NOMO-1 (cell line): ENCODE measurements around the gene NAP1L1.

Experiments used
- DNase-seq, 2 experiments: peaks; one replicate each; lab custom pipeline; 2025; ENCODE audit not compliant: unreplicated experiment in 2 of 2; lab: John Stamatoyannopoulos, UW

Gene NAP1L1

DNA sequence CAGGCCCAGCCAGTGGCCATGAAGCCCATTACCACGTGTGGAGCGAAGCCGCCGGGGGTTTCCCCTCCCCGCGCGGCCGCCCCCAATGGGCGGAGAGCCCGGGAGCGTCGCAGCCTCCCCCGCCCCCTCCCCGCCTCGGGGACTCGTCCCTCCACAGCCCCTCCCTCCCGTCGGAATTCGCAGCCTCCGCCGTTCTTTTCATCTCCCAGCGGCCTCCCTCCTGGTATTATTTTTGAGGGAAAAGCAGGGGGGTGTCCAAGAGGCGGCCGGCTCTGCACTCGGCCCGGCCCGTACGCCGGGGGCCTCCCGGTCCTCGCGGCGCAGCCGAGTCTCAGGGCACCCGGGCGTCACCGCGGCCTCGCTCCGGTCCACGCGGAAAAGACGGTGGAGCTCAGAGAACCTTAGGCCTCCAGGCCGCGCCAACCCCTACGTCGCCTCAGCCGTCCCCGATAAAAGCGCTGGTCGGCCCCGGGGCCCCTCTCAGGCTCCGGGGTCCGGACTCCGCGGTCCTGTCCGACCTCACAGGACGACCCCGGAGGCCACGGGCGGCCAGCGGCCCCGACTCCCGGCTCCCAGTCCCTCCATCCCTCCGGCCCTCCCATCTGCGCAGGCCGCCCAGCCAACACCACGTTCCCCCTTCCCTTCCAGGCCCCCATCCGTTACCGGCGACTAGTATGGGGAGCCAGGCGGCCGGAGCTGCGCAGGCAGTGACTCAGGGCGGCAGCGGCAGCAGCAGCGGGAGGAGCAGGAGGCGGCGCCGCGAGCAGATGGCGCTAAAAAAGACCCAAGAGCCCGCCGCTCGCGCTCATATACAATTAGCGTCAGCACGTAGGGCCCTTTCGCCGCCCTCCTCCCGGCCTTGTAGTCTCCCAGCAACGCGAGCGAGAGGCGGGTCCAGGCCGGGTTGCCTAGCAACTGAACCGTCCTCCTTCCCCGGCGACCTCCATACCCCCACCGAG is at the start of gene NAP1L1:
TSS of gene NAP1L1 (minus strand) at position 782 of the 959 bp plus-strand sequence. CDS start 10,466 bp downstream, outside the sequence.
- DNase-seq, result peak; percentile 96 to 97

GRCh38 chr12:76127588-76127987 is 43.1 kb upstream of the NAP1L1 start:
- no peak for DNase-seq

GRCh38 chr12:76124456-76124855 is 40.0 kb upstream of the NAP1L1 start:
- no peak for DNase-seq

DNA sequence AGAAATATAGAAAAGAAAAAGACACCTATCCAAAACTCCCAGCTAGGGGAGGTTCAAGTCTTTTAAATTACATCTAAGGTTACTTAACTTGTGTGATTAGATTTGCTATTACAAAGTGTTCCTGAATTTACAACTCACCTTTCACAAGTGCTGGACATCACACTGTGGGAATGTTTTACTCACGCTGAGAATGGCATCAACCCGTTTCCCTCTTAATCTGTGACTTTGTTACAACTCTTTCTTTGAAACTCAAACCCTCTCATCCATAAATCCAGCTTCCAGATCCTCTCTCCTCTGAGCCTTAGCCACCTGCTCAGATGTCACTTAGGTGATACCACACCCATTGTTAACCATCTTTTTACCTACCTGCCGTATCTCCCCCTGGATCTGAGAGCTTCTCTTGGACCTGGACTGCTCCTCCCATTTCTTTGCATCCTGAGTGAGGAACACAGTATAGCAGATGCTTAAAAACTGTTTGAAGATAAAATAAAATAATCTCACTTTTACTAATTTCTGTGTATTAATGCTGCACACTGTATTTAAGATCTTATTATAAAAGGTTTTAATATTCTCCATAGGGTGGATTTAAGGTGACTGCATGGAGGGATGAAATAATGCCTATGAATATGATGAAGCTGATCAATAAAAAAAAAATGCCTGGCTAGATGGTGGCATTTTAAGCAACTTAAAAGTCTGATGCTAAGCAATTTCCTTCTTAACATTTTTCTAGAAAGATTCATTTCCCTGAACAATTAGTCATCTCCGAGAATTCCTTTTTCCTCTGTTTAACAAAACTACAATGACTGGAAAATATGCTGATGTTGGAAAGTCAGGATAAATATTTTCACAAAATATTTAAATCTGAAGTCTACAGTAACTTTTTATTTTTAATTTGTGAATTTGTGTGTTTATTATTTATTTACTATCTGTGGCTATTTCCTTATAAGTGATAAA is 39.1 kb upstream of the NAP1L1 start:
- no peak for DNase-seq

DNA sequence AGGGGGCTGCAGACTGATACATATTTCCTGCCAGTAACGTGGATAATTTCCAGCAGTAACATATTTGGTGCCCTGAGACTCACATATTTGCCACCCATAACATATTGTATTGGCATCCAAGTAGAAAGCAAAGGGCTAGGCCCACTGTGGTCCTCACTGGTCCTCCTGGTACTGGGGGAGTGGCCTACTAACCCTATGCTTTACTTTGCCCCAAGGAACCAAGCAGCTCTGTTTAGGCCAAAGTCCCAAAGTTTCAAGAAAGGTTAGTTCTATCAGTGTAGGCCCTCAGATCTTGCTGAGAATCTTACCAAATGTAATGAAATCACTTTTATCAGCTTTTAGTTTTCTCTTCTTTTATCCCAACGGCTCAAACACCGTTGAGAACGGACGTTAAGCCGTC is 35.4 kb upstream of the NAP1L1 start:
- DNase-seq, result no peak

GRCh38 chr12:76117751-76118150 is 33.3 kb upstream of the NAP1L1 start:
- no peak for DNase-seq

- DNase-seq, result no peak
Measured at GRCh38 chr12:76117067-76117691, 32.7 kb upstream of the NAP1L1 start.

GRCh38 chr12:76113800-76114757 is 29.6 kb upstream of the NAP1L1 start:
- DNase-seq, result no peak

GRCh38 chr12:76111209-76111749 is 26.8 kb upstream of the NAP1L1 start:
- no peak for DNase-seq

DNA sequence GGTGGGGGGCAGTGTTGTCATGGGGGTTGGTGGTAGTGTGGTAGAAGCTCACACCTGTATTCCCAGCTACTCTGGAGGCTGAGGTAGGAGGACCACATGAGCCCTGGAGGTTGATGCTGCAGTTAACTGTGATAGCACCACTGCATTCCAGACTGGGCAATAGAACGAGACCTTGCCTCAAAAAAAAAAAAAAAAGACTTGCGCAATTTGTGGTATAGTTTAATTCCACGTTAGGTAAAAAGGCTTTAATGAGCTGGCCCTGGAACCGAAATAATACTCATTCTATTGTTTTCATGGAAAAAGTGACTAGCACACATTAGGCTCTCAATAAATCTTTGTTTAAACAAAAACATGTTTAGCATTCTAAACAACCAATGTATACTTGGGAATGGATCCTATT is 25.4 kb upstream of the NAP1L1 start:
- no peak for DNase-seq

- no peak for DNase-seq
Measured at GRCh38 chr12:76108356-76108755, 23.9 kb upstream of the NAP1L1 start.

DNA sequence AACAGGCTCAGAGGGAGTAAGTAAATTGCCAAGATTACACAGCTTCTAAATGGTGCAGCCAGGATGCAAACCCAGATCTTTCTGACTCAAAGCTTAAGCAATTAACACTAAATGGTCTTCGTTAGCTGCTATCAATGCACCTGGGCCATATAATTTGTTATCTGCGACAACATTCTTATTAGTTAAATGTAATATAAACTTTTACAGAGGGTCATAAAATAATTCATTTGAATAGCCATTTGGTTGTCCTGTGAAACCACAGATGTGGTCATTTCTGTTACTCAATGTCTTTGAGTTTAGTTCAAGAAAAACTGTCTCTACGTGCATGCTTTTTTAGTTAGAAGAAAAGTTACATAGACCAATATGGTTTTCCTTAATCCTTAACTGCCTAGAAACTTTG is 22.1 kb upstream of the NAP1L1 start:
- DNase-seq, result no peak

DNA sequence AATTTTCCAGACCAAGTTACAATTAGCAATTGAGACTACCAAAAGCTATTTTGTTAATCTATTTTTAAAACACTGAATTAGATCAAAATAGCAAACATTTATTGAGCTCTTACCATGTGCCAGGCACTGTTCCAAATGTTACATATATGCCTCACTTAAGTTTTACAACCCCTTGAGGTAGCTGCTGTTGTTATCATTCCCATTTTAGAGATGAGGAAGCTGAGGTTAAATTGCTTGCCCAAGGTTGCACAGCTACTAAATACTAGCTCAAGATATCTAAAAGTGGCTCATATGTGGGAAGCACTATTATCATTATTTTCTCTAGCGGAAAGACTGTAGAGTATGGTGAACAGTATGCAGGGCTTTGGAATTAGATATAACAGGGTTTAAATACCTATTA is 19.5 kb upstream of the NAP1L1 start:
- DNase-seq, result no peak

- DNase-seq, result no peak
Measured at GRCh38 chr12:76101739-76102385, 17.4 kb upstream of the NAP1L1 start.

DNA sequence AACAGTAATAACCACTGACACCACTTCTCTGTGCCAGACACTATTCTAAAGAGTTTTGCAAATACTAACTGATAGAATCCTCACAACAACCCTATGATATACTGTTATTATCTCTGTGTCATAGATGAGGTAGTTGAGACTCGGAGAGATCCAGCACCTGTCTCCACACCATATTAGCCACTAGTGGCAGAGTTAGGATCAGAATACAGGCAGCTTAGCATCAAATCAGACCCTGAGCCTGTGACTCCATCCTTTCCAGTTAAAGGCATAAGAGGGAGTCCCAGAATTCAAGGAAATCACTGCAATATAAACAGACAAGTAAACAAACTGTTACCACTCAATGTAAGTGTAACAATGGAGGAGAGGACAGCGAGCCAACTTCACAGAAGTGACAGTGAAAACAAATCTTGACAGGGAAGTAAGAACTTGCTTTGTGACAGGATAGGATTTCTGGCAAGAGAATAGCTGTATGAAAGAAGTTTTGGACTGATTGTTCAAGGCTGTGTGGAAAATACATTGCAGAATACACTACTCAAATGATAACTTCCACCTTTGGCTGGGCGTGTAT is 11.7 kb upstream of the NAP1L1 start:
- DNase-seq, result no peak

- DNase-seq, result no peak
Measured at GRCh38 chr12:76094754-76095153, 10.3 kb upstream of the NAP1L1 start.

DNA sequence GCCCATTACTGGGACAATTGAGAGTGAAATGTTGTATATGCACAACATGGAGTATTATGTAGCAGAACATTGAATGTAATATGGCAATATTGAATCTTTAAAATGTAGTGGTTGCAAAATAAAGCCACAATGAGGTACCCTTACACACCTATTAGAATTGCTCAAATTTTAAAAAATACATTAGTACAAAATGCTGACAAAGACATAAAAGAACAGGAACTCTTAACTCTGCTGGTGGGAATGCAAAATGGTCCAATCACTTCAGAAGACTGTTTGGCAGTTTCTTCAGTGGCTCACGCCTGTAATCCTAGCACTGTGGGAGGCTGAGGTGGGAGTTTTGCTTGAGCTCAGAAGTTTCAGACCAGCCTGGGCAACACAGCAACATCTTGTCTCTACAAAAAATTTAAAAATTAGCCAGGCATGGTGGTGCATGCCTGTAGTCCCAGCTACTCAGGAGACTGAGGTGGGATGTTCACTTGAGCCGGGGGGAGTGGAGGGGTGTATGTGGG is 6.8 kb upstream of the NAP1L1 start:
- DNase-seq, result no peak

DNA sequence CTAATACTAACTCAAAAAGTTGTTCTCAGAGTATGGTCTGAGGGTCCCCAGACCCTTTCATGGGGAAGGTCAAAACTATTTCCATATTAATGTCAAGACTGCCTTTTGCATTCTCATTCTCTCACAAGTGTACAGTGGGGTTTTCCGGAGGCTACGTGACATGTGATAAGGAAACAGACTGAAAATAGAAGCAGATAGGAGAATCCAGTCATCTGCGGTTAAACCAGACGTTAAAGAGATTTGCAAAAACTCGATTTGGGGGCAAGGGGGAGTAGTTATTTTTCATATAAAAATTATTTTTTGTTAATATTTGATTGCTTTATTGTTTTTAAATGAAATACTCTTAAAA is 1.0 kb upstream of the NAP1L1 start:
- DNase-seq, result no peak
